HFFc6 (cell line): ENCODE data around the gene HMCES. TPM values are rescaled to one million over a fixed set of nuclear protein-coding genes. Genes with fewer than 3 reads are reported as not detected.
"Not testable (repeated sequence)": the region's sequence is repeated elsewhere in the genome, so short reads cannot be mapped to it uniquely, and the experiment has no call there.

ENCODE experiments used
- DNase-seq: peaks from one replicate; pipeline ENCODE4 v3.0.0-alpha.2; 2018
- H3K27ac Mint-ChIP-seq: 2 replicates; pipeline ENCODE4 v1.8.0; 2020; ENCODE audit warnings: mild to moderate bottlenecking, mixed read lengths
- H3K27me3 Mint-ChIP-seq: 2 replicates; pipeline ENCODE4 v1.8.0; 2021; ENCODE audit warnings: mild to moderate bottlenecking, moderate library complexity, mixed read lengths; ENCODE audit not compliant: insufficient read depth
- H3K36me3 Mint-ChIP-seq: 2 replicates; pipeline ENCODE4 v1.8.0; 2021; ENCODE audit warnings: low read depth, mixed read lengths
- H3K4me1 Mint-ChIP-seq: 2 replicates; pipeline ENCODE4 v1.8.0; 2020; ENCODE audit warnings: low read depth, mixed read lengths
- H3K4me3 Mint-ChIP-seq: 2 replicates; pipeline ENCODE4 v1.8.0; 2020; ENCODE audit warnings: mild to moderate bottlenecking, moderate library complexity, mixed read lengths
- H3K9me3 Mint-ChIP-seq: 2 replicates; pipeline ENCODE4 v1.8.0; 2020; ENCODE audit warnings: mild to moderate bottlenecking, mixed read lengths
- total RNA-seq, 6 experiments: library from RNA; stranded (reverse); fragmentation: NEBNext Ultra II Directional; extraction: Animal tissue kit (Norgen Biotek cat#: 25700); gene quantifications; 2 replicates in 1 of 6; 3 replicates in 5 of 6; pipeline ENCODE4 v1.2.3, GENCODE V29; 2021
- TF ChIP-seq, protein P1 (sequence below): fragments of 200-600 bp; sonication (generic); IDR thresholded peaks from 2 replicates; pipeline ENCODE4 v1.5.0; 2021; ENCODE audit warnings: antibody characterized with exemption, mild to moderate bottlenecking

Gene HMCES
- total RNA-seq, 6 experiments from 2014 or later, result 28.3 to 33.9 (median 31.4) TPM

DNA sequence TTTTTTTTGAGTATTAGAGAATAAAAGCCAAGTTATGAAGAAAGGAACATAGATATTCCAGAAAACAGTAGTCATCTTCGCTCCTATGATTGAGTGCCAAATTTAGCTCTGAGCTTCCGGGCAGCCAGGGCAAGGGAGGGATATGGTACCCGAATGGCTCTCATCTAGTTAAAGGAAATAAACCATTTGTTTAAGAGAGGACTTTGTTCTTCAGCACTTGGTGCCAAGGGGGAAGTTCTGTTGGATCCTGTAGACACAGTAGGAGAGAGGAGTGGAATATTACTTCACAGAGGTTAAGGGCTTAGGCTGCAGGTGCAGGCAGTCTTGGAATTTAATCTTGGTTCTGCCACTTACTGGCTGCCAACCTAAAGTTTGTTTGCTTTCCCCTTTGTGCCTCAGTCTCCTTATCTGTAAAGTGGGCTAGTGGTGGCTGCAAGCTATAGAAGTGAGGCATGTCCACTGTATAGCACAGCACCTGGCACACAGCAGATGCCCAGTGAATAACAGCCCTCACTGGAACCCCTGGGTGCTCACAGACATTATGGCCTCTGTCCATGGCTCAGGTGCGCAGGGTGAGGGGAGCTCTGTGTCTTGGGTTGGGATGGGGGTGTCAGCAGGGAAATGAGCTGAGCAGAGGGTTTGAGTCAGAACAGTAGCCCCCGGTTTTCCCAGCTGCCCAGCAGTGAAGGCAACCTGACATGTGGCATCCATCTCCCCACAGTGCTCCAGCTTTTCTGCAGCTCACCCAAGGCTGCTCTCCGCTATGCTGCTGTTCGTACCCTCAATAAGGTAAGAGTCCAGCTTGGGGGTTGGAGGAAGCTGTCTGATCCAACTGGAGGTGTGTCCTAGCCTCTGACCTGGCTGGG, 18.8 kb upstream of the HMCES start:
- Mint-ChIP-seq H3K4me1 (peaks cover 22% of the 10 kb centered on the region), H3K4me3 (no peak overlapping the region), H3K9me3 (no peaks in the 10 kb centered on the region), H3K27me3 (no peaks in the 10 kb centered on the region; the same call in none of the 2 replicates), H3K36me3 (peaks cover 57% of the 10 kb centered on the region), H3K27ac (no peak overlapping the region)
- TF ChIP-seq, protein P1, sequence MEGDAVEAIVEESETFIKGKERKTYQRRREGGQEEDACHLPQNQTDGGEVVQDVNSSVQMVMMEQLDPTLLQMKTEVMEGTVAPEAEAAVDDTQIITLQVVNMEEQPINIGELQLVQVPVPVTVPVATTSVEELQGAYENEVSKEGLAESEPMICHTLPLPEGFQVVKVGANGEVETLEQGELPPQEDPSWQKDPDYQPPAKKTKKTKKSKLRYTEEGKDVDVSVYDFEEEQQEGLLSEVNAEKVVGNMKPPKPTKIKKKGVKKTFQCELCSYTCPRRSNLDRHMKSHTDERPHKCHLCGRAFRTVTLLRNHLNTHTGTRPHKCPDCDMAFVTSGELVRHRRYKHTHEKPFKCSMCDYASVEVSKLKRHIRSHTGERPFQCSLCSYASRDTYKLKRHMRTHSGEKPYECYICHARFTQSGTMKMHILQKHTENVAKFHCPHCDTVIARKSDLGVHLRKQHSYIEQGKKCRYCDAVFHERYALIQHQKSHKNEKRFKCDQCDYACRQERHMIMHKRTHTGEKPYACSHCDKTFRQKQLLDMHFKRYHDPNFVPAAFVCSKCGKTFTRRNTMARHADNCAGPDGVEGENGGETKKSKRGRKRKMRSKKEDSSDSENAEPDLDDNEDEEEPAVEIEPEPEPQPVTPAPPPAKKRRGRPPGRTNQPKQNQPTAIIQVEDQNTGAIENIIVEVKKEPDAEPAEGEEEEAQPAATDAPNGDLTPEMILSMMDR, result no peak
- no peak for DNase-seq

DNA sequence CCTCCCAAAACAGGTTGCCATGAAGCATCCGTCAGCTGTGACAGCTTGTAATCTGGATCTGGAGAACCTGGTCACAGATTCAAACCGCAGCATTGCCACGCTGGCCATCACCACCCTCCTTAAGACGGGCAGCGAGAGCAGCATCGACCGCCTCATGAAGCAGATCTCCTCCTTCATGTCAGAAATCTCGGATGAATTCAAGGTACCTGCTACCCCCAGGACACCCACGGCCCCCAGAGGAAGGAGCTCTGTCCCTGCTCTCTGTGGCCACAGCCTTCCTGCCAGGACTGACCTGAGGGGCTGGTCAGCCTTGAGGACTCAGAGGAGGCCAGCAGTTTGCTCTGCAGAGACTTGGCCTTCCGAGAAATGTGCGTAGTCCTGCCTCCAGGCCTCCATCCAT, 18.1 kb upstream of the HMCES start:
- H3K9me3 Mint-ChIP-seq, result no peaks in the 10 kb centered on the region
- H3K36me3 Mint-ChIP-seq, result peaks cover 55% of the 10 kb centered on the region
- H3K4me3 Mint-ChIP-seq, result no peak overlapping the region
- TF ChIP-seq, protein P1, result no peak
- DNase-seq, result no peak
- H3K4me1 Mint-ChIP-seq, result peaks cover 25% of the 10 kb centered on the region
- no peak overlapping the region for H3K27ac Mint-ChIP-seq
- H3K27me3 Mint-ChIP-seq, result no peaks in the 10 kb centered on the region; the same call in none of the 2 replicates

DNA sequence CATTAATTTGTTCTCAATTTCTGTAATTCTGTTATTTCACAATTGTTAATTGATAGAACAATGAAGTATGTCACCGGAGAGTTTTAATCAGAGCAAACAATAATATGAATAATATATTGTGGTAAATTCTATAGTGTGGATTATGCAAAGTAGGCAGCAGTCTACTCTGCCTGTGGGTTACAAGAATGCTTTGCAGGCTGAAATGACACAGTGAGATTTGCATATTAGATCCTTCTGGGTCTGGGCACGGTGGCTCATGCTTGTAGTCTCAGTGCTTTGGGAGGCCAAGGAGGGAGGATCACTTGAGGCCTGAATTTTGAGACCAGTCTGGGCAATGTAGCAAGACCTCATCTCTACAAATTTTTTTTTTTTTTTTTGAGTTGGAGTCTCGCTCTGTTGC, 16.8 kb upstream of the HMCES start:
- TF ChIP-seq, protein P1, result no peak
- H3K27me3 Mint-ChIP-seq, result no peaks in the 10 kb centered on the region; the same call in none of the 2 replicates
- peaks cover 58% of the 10 kb centered on the region for H3K36me3 Mint-ChIP-seq
- peaks cover 28% of the 10 kb centered on the region for H3K4me1 Mint-ChIP-seq
- no peak overlapping the region for H3K27ac Mint-ChIP-seq
- no peak overlapping the region for H3K4me3 Mint-ChIP-seq
- H3K9me3 Mint-ChIP-seq, result no peaks in the 10 kb centered on the region
- DNase-seq, result no peak

DNA sequence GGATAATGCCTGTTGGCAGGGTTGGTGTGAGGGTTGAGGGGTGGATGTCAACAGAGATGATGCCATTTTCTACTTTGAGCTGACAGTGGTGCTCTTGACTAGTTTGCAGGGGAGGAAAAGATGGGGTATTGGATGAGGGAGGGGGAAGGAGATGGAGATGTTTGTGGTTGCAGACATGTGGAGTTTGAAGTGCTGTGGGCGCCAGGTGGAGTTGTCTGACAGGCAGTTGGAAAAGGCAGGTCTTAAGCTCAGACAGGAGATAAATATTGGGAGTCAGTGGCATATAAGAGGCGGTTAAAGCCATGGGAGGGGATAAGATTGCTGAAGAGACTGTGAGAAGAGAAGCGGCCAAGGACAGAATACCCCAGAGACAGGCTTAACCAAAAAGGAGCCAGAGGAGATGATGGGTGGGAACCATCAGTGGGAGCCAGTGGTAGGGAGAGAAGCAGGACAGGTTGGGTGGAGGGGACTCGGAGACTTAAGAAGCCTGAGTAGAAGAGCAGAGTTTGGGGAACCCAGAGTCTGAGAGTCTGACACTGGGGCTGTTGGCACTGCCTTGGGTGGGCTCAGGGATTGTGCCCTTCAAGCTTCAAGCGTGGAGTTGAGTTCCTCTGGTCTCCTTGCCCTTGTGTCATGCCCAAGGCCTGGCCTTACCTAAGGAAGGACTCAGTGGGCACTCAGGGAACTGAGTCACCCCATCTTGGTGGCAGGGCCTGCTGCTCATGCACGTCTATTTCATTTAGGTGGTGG, 15.3 kb upstream of the HMCES start:
- Mint-ChIP-seq H3K4me3 (no peak overlapping the region), H3K27ac (peak overlapping the region; percentile 37; the same call in 1 of the 2 replicates)

DNA sequence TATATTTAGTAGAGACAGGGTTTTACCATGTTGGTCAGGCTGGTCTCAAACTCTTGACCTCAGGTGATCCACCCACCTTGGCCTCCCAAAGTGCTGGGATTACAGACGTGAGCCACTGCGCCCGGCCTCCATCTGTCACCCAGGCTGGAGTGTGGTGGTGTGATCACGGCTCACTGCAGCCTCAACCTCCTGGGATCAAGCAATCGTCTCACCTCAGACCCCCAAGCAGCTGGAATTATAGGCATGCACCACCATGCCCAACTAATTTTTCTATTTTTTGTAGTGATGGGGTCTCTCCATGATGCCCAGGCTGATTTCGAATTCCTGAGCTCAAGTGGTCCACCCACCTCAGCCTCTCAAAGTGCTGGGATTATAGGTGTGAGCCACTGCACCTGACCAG, 13.7 kb upstream of the HMCES start:
- Mint-ChIP-seq H3K4me1 (peaks cover 28% of the 10 kb centered on the region), H3K36me3 (peaks cover 63% of the 10 kb centered on the region)
- not testable (repeated sequence) for H3K27me3 Mint-ChIP-seq, DNase-seq, H3K9me3 Mint-ChIP-seq, H3K4me3 Mint-ChIP-seq, H3K27ac Mint-ChIP-seq

More for the DNA sequence above, 15.3 kb upstream of the HMCES start:
- Mint-ChIP-seq H3K36me3 (peaks cover 62% of the 10 kb centered on the region), H3K4me1 (peaks cover 28% of the 10 kb centered on the region), H3K27me3 (no peaks in the 10 kb centered on the region; the same call in none of the 2 replicates), H3K9me3 (no peaks in the 10 kb centered on the region)
- DNase-seq, result no peak
- TF ChIP-seq, protein P1, result no peak
